HG03060 (cell line): ENCODE measurements around the gene RPP21.
"Not testable (repeated sequence)": the region's sequence is repeated elsewhere in the genome, so short reads cannot be mapped to it uniquely, and the experiment has no call there.

Experiments used
- ATAC-seq: cut with Tn5 transposase; IDR thresholded peaks from one replicate; pipeline ENCODE4 v1.9.1; 2021; ENCODE audit warnings: low read depth, moderate number of reproducible peaks; ENCODE audit not compliant: unreplicated experiment

Gene RPP21

GRCh38 chr6:30369280-30369679 is 24.3 kb downstream of the RPP21 start:
- not testable (repeated sequence) for ATAC-seq

- no peak for ATAC-seq
Observed at GRCh38 chr6:30378290-30378937, 33.5 kb downstream of the RPP21 start.

DNA sequence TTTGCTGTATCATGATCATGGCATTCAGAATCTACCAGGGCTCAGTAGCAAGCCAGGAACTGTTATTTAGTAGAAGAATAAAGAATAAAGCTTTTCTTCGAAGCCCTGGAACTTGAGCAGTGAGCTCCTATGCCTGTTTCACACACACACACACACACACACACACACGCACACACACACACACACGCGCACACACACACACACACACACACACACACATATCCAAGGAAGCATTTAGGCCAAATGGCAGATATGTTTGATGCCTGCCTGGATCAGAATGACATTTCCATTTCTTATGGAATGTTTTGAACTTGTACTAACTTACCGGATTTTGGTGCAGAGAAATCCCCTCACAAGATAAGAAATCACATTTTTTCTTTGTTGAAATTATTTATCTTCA is 35.5 kb downstream of the RPP21 start:
- no peak for ATAC-seq

DNA sequence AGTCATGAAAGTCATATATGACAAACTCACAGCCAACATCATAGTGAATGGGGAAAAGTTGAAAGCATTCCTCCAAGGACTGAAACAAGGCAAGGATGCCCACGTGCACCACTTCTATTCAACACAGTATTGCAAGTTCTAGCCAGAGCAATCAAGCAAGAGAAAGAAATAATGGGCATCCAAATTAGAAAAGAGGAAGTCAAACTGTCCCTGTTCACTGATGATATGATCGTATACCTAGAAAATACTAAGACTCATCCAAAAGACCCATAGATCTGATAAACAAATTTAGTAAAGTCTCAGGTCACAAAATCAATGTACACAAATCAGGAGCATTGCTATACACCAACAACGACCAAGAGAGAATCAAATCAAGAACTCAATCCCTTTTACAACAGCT is 41.2 kb downstream of the RPP21 start:
- ATAC-seq: no peak

- no peak for ATAC-seq
Observed at GRCh38 chr6:30391240-30391639, 46.3 kb downstream of the RPP21 start.

DNA sequence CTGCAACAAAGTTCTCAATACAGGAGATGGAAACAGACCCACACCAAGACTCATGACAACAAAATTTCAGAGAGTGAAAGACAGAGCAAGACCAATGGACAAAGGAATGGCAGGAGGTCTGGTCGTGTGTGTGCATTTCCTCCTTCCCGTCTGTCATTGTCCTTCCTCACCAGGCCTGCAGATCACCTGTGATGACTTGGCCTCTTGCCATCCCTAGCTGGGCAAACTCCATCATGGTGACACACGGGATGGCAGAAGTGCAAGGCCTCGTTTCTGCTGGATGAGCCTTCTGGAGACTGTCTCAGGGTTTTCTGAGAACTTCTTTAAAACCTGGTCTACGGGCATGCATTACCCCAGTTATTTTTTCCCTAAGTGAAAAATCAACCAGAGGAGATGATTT is 49.2 kb downstream of the RPP21 start:
- ATAC-seq: no peak
